ENCODE data around the gene DCLK1.

DCLK1 gene

GRCh38 chr13:35908226-35908625 lies 223.0 kb downstream of the DCLK1 start:
- ChIA-PET CTCF (interaction anchor here (1.6 kb wide), 1 partner anchor 46 kb away, joined by 5 read pairs; no protein-coding TSS in a partner anchor), POLR2A (no interaction called here)
- no peak for DNase-seq (ENCODE audit: low read depth, low spot score)
- no peak overlapping the region for H3K4me3 ChIP-seq (ENCODE audit: low read depth, low read length)
- no peak for TF ChIP-seq CTCF (IDR thresholded peaks at IDR 0.05; ENCODE audit: insufficient read depth, low read length, missing control alignments)

- H3K4me3 ChIP-seq (ENCODE audit: low read depth, low read length), result no peak overlapping the region
- POLR2A ChIA-PET, result no interaction called here
- TF ChIP-seq CTCF (IDR thresholded peaks at IDR 0.05; ENCODE audit: insufficient read depth, low read length, missing control alignments), result no peak
- CTCF ChIA-PET, result no interaction called here
- no peak for DNase-seq (ENCODE audit: low read depth, low spot score)
These were observed 224.5 kb downstream of the DCLK1 start for GRCh38 chr13:35906636-35907035.

GRCh38 chr13:35903075-35903474 lies 228.1 kb downstream of the DCLK1 start:
- POLR2A ChIA-PET, result no interaction called here
- no peak for DNase-seq (ENCODE audit: low read depth, low spot score)
- CTCF ChIA-PET, result no interaction called here
- no peak overlapping the region for H3K4me3 ChIP-seq (ENCODE audit: low read depth, low read length)
- TF ChIP-seq CTCF (IDR thresholded peaks at IDR 0.05; ENCODE audit: insufficient read depth, low read length, missing control alignments), result no peak

- no peak for DNase-seq (ENCODE audit: low read depth, low spot score)
- POLR2A ChIA-PET, result no interaction called here
- CTCF ChIA-PET, result no interaction called here
- no peak overlapping the region for H3K4me3 ChIP-seq (ENCODE audit: low read depth, low read length)
- TF ChIP-seq CTCF (IDR thresholded peaks at IDR 0.05; ENCODE audit: insufficient read depth, low read length, missing control alignments), result no peak
These were observed 233.1 kb downstream of the DCLK1 start for GRCh38 chr13:35898041-35898440.

GRCh38 chr13:35894636-35895035 lies 236.5 kb downstream of the DCLK1 start:
- no peak for TF ChIP-seq CTCF (IDR thresholded peaks at IDR 0.05; ENCODE audit: insufficient read depth, low read length, missing control alignments)
- no peak overlapping the region for H3K4me3 ChIP-seq (ENCODE audit: low read depth, low read length)
- POLR2A ChIA-PET, result no interaction called here
- DNase-seq (ENCODE audit: low read depth, low spot score), result no peak
- CTCF ChIA-PET, result no interaction called here

GRCh38 chr13:35892837-35893814 lies 238.1 kb downstream of the DCLK1 start:
- no peak overlapping the region for H3K4me3 ChIP-seq (ENCODE audit: low read depth, low read length)
- no peak for DNase-seq (ENCODE audit: low read depth, low spot score)
- no peak for TF ChIP-seq CTCF (IDR thresholded peaks at IDR 0.05; ENCODE audit: insufficient read depth, low read length, missing control alignments)
- CTCF ChIA-PET, result no interaction called here
- POLR2A ChIA-PET, result no interaction called here
